GM18861 (cell line): ENCODE results near the gene PDZD8.

Experiments
- ATAC-seq: cut with Tn5 transposase; IDR thresholded peaks from one replicate; pipeline ENCODE4 v1.9.1; 2021; ENCODE audit not compliant: unreplicated experiment

The PDZD8 gene

DNA sequence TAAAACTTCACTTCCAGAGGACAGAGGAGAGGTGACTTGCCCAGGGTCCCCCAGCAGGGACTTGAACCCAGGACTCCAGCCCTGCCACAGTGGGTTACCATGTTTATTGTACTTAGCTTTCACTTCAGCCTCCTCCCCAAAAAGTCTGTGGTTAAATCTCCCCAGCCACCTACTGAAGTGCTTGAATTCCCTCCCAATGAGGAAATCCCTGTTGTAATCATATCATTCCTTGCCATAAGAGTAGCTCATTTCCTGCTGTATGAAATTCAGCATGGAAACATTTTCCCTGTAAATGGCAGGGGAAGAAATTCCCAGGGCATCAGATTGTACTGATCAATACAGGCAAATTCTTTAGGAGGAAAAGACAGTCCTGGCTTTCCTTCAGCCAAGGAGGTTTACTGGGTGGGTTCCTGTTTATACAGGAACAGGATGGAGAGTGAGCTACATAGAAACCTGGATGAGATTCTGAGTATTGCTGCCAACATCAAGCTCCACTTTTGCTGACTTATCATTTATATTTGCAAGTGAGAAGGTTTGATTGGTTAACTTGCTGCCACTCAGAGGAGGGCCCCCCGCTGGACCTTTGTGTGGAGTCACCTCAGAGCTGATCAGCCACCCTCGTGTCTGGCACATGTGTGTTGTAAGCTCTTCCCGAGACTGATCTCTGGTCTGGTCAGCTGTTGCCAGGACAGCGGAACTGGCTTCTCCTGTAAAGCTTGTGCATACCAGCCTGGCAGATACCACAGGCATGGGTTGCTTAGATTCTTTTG, 16.4 kb upstream of the PDZD8 start:
- ATAC-seq, result no peak

DNA sequence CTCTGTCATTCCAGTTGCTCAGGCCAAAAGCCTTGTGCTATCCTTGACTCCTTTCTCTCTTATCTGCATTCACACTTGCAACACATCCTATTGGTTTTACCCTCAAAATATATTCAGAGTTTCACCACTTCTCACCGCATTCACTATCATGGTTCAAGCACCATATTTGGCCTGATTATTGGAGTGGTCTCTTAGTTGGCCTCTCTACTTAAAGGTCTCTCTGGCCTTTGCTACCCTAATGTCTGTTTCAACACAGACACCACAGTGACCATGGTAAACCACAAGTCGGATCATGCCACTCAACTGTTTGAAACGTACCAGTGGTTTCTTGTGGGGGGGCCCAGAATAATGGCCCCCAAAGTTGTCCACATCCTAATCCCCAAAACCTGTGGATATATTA, 15.2 kb upstream of the PDZD8 start:
- ATAC-seq, result no peak

GRCh38 chr10:117386805-117387204, 11.6 kb upstream of the PDZD8 start:
- ATAC-seq, result no peak

GRCh38 chr10:117382861-117383260, 7.6 kb upstream of the PDZD8 start:
- no peak for ATAC-seq

- ATAC-seq, result peak; percentile 29
These were observed 507 bp downstream of the PDZD8 start for GRCh38 chr10:117374506-117375359.

DNA sequence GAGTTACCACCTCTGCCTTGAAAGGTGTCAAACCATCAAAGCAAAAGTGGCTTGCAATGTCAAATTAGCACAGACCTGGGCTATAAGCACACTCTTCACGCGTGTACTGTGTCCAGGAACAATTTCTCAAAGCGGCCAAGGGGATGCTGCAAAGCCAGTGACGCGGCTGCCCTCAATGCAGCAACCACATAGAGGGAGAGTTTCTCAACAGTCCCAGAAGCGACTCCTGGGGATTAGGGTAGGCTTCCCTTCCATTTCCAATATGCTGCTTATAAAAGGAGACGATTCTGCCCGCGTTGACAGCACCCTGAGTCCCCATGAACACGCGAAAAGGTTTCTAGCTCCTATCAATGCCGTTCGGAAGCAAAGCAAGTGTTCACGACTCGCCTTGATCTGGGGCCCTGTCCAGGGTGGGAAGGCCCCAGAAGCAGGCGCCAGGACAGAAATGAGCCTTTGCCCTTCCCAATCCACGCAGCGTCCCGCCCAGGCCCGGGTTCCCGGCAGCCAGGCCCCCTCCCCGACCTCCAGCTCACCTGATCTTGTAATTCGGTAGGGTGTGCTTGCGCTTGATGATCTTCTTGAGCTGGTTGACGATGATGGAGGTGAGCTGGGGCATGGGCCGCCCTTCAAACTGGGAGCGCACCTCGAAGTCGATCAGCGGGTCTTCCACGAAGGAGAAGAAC, 1.3 kb downstream of the PDZD8 start:
- ATAC-seq, result peak; percentile 29

- no peak for ATAC-seq
These were observed 5.0 kb downstream of the PDZD8 start for GRCh38 chr10:117370205-117370604.

DNA sequence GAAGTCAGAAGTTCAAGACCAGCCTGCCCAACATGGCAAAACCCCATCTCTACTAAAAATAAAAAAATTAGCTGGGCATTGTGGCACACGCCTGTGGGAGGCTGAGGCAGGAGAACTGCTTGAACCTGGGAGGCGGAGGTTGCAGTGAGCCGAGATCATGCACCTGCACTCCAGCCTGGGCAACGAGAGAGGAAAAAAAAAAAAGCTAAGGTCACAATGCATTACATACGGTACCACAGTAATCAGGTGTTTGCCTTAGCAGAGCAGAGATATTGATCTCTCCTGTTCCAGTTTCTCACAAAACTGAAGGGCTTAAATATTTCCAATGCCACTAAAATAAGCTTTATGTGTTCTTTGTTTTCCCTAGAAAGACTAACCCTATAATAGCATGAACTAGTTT, 7.5 kb downstream of the PDZD8 start:
- ATAC-seq, result no peak

GRCh38 chr10:117366741-117367140, 8.5 kb downstream of the PDZD8 start:
- ATAC-seq, result no peak

- ATAC-seq, result peak; percentile 30
These were observed 9.6 kb downstream of the PDZD8 start for GRCh38 chr10:117365612-117366011.

DNA sequence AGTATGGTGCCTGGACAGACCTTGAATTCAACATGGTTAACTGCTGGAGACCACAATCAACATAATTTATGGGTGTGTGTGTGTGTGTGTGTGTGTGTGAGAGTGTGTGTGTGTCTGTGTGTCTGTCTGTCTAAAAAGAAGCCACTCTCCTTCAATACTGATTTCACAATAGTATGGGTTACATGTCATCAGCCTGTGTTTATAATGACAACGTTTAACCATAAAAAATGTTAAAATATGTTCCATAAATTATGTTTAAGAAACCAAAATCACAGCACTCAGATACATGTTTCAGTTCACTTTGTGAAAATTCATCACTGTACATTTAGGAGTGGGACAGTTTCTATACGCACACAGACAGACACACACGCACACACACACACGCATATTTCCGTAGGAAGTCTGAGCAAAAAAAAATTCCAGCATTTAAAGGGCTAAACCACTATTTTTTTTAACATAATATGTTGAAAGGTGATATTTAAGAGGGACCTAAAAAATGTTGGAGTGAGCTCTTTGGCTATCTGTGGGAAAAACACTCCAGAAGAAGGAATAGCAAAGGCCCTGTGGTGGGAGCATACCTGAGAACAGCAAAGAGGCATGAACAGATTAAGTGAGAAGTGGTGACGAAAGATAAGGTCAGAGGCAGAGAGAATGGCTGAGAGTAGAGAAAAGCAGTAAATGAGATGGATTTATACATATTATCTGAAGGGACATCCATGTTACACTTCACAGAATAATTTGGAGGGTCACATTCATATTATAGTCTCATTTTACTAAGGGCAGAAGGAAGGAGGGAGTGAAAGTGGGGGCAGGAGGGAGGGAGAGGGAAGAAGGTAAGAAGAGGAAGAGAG, 10.9 kb downstream of the PDZD8 start:
- ATAC-seq, result no peak

GRCh38 chr10:117363028-117363427, 12.2 kb downstream of the PDZD8 start:
- ATAC-seq, result peak; percentile 37

- no peak for ATAC-seq
These were observed 12.9 kb downstream of the PDZD8 start for GRCh38 chr10:117362313-117362712.

GRCh38 chr10:117360994-117361667, 14.1 kb downstream of the PDZD8 start:
- peak; percentile 73 for ATAC-seq

GRCh38 chr10:117360016-117360415, 15.2 kb downstream of the PDZD8 start:
- no peak for ATAC-seq

- no peak for ATAC-seq
These were observed 20.2 kb downstream of the PDZD8 start for GRCh38 chr10:117355072-117355471.

- no peak for ATAC-seq
These were observed 21.6 kb downstream of the PDZD8 start for GRCh38 chr10:117353684-117354083.

DNA sequence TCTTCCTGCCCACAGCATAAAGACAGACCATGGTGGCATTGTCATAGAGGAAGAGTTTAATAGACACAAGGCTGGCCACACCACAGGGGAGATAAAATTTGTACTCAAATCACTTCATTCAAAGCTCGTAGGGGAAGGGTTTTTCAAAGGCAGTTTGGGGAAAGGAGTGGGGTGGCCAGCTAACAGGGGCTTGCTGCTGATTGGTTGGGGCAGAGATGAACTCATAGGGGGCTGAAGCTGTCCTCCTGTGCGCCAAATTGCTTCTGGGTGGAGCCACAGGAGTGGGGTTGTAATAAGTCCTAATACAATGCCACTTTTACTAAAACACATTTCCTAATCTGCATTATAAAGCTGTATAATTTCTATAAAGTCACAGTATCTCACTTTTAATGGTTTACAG, 22.5 kb downstream of the PDZD8 start:
- ATAC-seq, result no peak

DNA sequence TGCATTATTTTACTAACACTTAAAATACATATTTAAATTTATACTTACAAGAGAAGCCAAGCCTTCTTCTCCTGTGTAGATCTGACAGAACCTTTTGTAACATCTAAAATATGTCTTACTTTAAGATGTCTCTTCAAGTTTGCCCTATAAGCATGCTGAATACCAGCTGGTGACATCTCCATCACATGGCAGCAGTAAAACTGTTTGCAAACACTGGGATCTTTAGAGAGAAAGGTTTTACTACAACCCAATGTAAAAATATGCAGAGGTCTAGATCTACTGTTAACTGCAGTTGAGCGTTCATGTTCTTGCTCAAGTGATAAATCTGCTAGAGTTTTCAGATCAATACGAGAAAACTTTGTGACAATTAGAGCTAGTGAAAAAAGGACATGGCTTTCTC, 23.2 kb downstream of the PDZD8 start:
- ATAC-seq, result no peak

- ATAC-seq, result no peak
These were observed 23.7 kb downstream of the PDZD8 start for GRCh38 chr10:117351558-117351957.
